ENCODE data around the gene MGAT4B. TPM values are rescaled to one million over a fixed set of nuclear protein-coding genes. Genes with fewer than 3 reads are reported as not detected.

Gene MGAT4B
- polyA plus RNA-seq, 1 donor from 2014 or later, result 12.0 TPM

GRCh38 chr5:179766726-179767455, 39.8 kb downstream of the MGAT4B start:
- no peaks in the 10 kb centered on the region for H3K27me3 Mint-ChIP-seq
- H3K36me3 Mint-ChIP-seq, result peaks cover 4% of the 10 kb centered on the region
- H3K4me3 Mint-ChIP-seq, result no peak overlapping the region
- peak overlapping the region in 1 of 3 donors; percentile 59 for H3K27ac Mint-ChIP-seq
- H3K9me3 Mint-ChIP-seq, result no peaks in the 10 kb centered on the region
- peaks cover 9 to 22% (median 15%) of the 10 kb centered on the region in 3 donors for H3K4me1 Mint-ChIP-seq

DNA sequence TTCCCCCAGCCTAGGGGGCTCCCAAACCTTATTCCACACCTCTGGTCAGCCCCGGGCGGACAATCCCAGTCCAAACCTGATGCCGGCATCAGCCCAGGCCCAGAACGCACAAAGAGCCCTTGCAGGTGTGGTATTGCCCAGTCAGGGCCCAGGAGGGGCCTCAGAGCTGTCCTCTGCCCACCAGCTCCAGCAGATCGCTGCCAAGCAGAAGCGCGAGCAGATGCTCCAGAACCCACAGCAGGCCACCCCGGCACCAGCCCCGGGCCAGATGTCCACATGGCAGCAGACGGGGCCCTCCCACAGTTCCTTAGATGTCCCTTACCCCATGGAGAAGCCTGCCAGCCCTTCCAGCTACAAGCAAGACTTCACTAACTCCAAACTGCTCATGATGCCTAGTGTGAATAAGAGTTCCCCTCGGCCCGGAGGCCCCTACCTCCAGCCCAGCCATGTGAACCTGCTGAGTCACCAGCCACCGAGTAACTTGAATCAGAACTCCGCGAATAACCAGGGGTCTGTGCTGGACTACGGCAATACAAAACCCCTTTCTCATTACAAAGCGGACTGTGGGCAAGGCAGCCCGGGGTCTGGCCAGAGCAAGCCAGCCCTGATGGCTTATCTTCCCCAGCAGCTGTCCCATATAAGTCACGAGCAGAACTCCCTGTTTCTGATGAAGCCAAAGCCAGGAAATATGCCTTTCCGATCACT, 40.5 kb downstream of the MGAT4B start:
- H3K27me3 Mint-ChIP-seq, result no peaks in the 10 kb centered on the region
- peak overlapping the region in 1 of 3 donors; percentile 59 for H3K27ac Mint-ChIP-seq
- peaks cover 4% of the 10 kb centered on the region for H3K36me3 Mint-ChIP-seq
- H3K4me1 Mint-ChIP-seq, result peaks cover 13 to 26% (median 17%) of the 10 kb centered on the region in 3 donors
- no peaks in the 10 kb centered on the region for H3K9me3 Mint-ChIP-seq
- H3K4me3 Mint-ChIP-seq, result no peak overlapping the region

- Mint-ChIP-seq H3K4me1 (peaks cover 16 to 28% (median 21%) of the 10 kb centered on the region in 3 donors), H3K27me3 (no peaks in the 10 kb centered on the region), H3K27ac (peak overlapping the region in 1 of 3 donors; percentile 35), H3K9me3 (no peaks in the 10 kb centered on the region), H3K4me3 (no peak overlapping the region), H3K36me3 (peaks cover 2% of the 10 kb centered on the region)
Measured at GRCh38 chr5:179765400-179765799, 41.3 kb downstream of the MGAT4B start.

- Mint-ChIP-seq H3K27me3 (no peaks in the 10 kb centered on the region), H3K36me3 (peaks cover 1% of the 10 kb centered on the region), H3K9me3 (no peaks in the 10 kb centered on the region), H3K4me1 (peaks cover 25 to 37% (median 35%) of the 10 kb centered on the region in 3 donors), H3K4me3 (no peak overlapping the region), H3K27ac (peak overlapping the region in 1 of 3 donors; percentile 86)
Measured at GRCh38 chr5:179764056-179764455, 42.6 kb downstream of the MGAT4B start.

DNA sequence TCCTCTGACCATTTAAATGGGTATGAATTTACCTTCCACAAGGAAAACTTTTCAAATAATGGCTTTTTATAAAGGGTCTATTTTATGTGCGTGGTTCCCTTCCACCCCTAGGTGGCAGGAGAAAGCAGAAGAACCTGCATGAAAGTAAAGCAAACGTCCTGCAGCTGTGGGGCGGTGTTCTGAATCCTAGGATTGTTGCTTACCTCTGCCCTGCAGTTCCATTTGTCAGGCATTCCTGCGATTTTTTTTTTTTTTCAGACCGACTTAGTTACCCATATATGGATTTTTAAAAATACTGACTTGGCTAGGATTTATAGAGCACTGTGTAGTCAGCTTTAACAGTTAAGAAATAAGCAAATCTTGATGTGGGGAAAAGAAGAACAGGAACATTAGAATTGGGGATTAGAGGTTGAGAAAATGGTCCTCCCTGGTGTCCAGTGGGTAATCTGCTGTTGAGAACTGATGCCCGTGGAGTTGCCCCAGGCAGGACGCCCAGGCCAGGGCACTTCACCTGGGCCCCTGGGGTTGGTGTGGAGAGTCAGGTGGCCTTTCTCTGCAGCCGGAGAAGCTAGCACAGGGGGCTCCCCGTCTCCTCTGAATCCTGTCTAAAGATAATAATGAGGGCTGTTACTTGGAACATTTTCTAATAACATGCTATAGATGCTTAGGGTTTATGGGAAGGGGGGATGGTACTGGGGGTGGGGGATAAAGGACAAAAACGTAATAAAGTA, 43.3 kb downstream of the MGAT4B start:
- peaks cover 1% of the 10 kb centered on the region for H3K36me3 Mint-ChIP-seq
- H3K4me3 Mint-ChIP-seq, result no peak overlapping the region
- H3K9me3 Mint-ChIP-seq, result no peaks in the 10 kb centered on the region
- H3K27me3 Mint-ChIP-seq, result no peaks in the 10 kb centered on the region
- peak overlapping the region in 2 of 3 donors; percentile 54 to 86 for H3K27ac Mint-ChIP-seq
- peaks cover 25 to 39% (median 35%) of the 10 kb centered on the region in 3 donors for H3K4me1 Mint-ChIP-seq

- peaks cover 25 to 38% (median 35%) of the 10 kb centered on the region in 3 donors for H3K4me1 Mint-ChIP-seq
- peaks cover 1% of the 10 kb centered on the region for H3K36me3 Mint-ChIP-seq
- H3K27me3 Mint-ChIP-seq, result no peaks in the 10 kb centered on the region
- no peak overlapping the region for H3K4me3 Mint-ChIP-seq
- H3K9me3 Mint-ChIP-seq, result no peaks in the 10 kb centered on the region
- peak overlapping the region; percentile 54 to 86 (median 74) for H3K27ac Mint-ChIP-seq
Measured at GRCh38 chr5:179762781-179763176, 43.9 kb downstream of the MGAT4B start.

DNA sequence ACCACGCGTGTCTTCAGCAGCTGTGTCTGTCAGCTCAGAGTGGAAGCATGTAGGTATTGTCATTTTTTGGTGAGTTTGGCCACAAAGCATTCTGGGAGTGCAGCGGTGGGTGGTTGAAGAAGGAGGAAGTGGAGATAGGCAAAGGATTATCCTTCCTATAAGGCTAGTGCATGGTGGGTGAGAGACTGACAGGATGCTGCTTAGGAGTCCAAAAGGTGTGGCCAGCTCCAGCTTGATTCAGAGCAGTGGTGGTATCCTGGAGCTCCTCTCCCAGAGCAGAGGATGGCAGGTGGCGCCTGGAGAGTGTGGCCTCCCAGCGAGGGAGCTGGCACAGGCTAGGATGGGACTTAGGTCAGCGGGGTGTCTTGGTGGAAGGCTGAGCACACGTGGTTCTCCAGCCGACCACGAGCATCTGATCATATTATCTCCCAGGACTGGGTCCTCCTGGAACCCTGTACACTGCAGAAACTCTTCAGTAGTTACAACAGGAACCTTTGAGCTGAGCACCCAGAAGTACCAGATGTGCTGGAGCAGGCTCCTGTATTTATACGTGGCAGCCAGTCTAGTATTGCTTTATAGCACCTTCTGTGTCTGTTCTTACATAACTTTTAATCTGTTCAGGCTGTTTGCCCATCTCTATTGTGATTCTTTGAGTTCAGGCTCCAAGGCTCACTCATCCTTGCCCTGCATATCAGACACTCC, 44.4 kb downstream of the MGAT4B start:
- peak overlapping the region; percentile 20 to 74 (median 54) for H3K27ac Mint-ChIP-seq
- peaks cover 1% of the 10 kb centered on the region for H3K36me3 Mint-ChIP-seq
- peak overlapping the region in 2 of 4 donors; percentile 10 to 28 for H3K4me3 Mint-ChIP-seq
- H3K4me1 Mint-ChIP-seq, result peaks cover 25 to 37% (median 35%) of the 10 kb centered on the region in 3 donors
- no peaks in the 10 kb centered on the region for H3K27me3 Mint-ChIP-seq
- H3K9me3 Mint-ChIP-seq, result no peaks in the 10 kb centered on the region

DNA sequence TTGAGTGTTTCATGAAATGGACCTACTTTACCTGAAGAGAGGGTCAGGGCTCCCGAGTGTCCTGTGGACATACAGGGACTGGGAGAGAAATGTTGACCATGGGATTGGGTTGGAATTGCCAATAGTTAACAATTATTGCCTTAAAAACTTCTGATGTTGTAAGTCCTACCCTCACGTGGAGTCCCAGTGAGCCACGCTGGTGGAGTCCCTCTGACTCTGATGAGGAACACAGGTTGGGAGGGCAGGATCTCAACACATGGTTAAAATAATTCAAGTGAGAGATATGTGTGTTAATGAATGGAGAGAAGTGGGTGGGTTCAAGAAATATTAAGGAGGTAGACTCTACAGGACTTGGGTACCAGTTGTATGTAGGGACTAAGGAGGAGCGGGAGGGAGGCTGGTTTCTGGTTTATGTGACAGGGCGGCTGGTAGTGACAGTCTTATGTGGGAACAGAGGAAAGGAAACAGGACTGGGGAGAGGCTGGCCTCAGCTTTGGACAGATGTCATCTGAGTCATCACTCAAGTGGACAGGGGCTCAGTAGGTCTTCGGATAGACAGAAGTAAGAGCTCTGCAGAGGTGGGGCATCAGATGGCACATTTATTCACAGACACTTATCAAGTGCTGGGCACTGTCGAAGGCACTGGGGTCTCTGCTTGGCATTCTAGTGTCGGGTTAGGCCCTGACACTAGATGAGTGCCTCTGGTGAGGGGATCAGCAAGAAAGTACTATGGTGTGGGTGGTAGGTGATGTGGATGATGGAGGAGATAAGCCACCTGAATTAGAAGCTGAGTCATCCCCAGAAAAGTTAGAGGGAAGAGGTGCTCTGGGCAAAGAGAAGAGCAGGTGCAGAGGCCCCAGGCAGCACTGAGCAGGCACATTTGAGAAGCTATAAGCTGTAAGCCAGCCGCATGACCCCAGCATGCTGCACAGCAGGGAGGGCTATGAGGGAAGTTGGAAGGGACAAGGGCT, 46.8 kb downstream of the MGAT4B start:
- H3K9me3 Mint-ChIP-seq, result no peaks in the 10 kb centered on the region
- peaks cover 28 to 48% (median 47%) of the 10 kb centered on the region in 3 donors for H3K4me1 Mint-ChIP-seq
- no peaks in the 10 kb centered on the region for H3K36me3 Mint-ChIP-seq
- H3K4me3 Mint-ChIP-seq, result peak overlapping the region in 1 of 4 donors; percentile 24
- H3K27ac Mint-ChIP-seq, result peak overlapping the region in 2 of 3 donors; percentile 55 to 90
- H3K27me3 Mint-ChIP-seq, result no peaks in the 10 kb centered on the region

DNA sequence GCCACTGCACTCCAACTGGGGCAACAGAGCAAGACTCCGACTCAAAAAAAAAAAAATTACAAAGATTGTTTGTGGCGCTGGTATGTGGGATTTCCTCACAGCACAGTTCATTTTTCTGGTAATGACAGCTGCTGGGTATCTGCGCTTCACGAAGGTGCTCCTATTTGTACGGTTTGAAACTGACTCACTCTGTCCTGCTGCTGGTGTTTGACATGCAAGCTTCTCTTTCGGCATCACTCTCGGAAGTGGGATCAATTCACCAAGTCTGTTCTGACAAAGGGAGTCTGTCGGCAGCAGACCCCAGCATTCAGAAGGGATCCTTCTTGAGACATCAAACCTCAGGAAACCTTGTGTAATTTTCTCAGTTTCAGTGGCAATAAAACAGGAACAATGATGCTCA, 47.7 kb downstream of the MGAT4B start:
- Mint-ChIP-seq H3K27ac (peak overlapping the region in 1 of 3 donors; percentile 2), H3K4me1 (peaks cover 28 to 53% (median 52%) of the 10 kb centered on the region in 3 donors), H3K4me3 (no peak overlapping the region), H3K9me3 (no peaks in the 10 kb centered on the region), H3K36me3 (no peaks in the 10 kb centered on the region), H3K27me3 (no peaks in the 10 kb centered on the region)

GRCh38 chr5:179755022-179755421, 51.6 kb downstream of the MGAT4B start:
- no peaks in the 10 kb centered on the region for H3K9me3 Mint-ChIP-seq
- peak overlapping the region; percentile 30 to 77 (median 57) for H3K27ac Mint-ChIP-seq
- no peaks in the 10 kb centered on the region for H3K27me3 Mint-ChIP-seq
- peaks cover 14 to 38% (median 30%) of the 10 kb centered on the region in 3 donors for H3K4me1 Mint-ChIP-seq
- H3K36me3 Mint-ChIP-seq, result peaks cover 1% of the 10 kb centered on the region
- H3K4me3 Mint-ChIP-seq, result no peak overlapping the region

GRCh38 chr5:179753971-179754370, 52.7 kb downstream of the MGAT4B start:
- H3K4me3 Mint-ChIP-seq, result no peak overlapping the region
- H3K9me3 Mint-ChIP-seq, result no peaks in the 10 kb centered on the region
- peaks cover 9 to 30% (median 20%) of the 10 kb centered on the region in 3 donors for H3K4me1 Mint-ChIP-seq
- peak overlapping the region in 1 of 3 donors; percentile 57 for H3K27ac Mint-ChIP-seq
- peaks cover 1% of the 10 kb centered on the region for H3K36me3 Mint-ChIP-seq
- no peaks in the 10 kb centered on the region for H3K27me3 Mint-ChIP-seq

GRCh38 chr5:179749857-179750508, 56.7 kb downstream of the MGAT4B start:
- Mint-ChIP-seq H3K4me3 (no peak overlapping the region), H3K4me1 (peaks cover 16 to 28% (median 23%) of the 10 kb centered on the region in 3 donors), H3K27ac (no peak overlapping the region), H3K9me3 (no peaks in the 10 kb centered on the region), H3K36me3 (peaks cover 5% of the 10 kb centered on the region), H3K27me3 (no peaks in the 10 kb centered on the region)

DNA sequence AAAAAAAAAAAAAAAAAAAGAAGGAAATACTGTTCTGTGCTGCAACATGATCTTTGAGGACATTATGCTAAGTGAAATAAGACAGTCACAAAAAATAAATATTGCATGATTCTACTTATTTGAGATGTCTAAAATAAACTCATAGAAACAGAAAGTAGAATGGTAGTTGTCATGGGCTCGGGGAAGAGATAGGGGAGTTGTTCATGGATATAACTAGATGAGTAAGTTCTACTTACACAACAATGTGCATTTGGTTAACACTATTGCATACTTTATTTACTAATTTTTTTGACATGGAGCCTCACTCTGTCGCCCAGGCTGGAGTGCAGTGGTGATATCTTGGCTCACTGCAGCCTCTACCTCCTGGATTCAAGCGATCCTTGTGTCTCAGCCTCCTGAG, 58.9 kb downstream of the MGAT4B start:
- Mint-ChIP-seq H3K4me3 (no peak overlapping the region), H3K27me3 (no peaks in the 10 kb centered on the region), H3K27ac (peak overlapping the region in 1 of 3 donors; percentile 7), H3K4me1 (peaks cover 10 to 15% (median 14%) of the 10 kb centered on the region in 3 donors), H3K9me3 (no peaks in the 10 kb centered on the region), H3K36me3 (peaks cover 3% of the 10 kb centered on the region)

Data from IgD-negative memory B cell (primary cell).